Activated naive CD4-positive, alpha-beta T cell treated with anti-CD3 and anti-CD28 coated beads for 36 hours (primary cell): Measurements from ENCODE around the gene GLRX3. TPM values are rescaled to one million over a fixed set of nuclear protein-coding genes. Genes with fewer than 3 reads are reported as not detected.
"Not testable (repeated sequence)": the region's sequence is repeated elsewhere in the genome, so short reads cannot be mapped to it uniquely, and the experiment has no call there.

Experiments
- CTCF ChIA-PET: fragments of 350-600 bp; sonication (Branson Sonifier 250); formaldehyde crosslinking; loops from one replicate; lab custom pipeline; 2021; ENCODE audit warnings: antibody characterized with exemption; lab: Charles Lee
- DNase-seq: peaks from one replicate; pipeline ENCODE4 v3.0.0-alpha.2; 2020
- H3K27ac Mint-ChIP-seq: one replicate; pipeline ENCODE4 v1.8.0; 2021; ENCODE audit warnings: mild to moderate bottlenecking, mixed read lengths
- H3K27me3 Mint-ChIP-seq: one replicate; pipeline ENCODE4 v1.8.0; 2021; ENCODE audit warnings: low read depth, mixed read lengths
- H3K36me3 Mint-ChIP-seq: one replicate; pipeline ENCODE4 v1.8.0; 2021; ENCODE audit warnings: low read depth, mixed read lengths
- H3K4me1 Mint-ChIP-seq: one replicate; pipeline ENCODE4 v1.8.0; 2021; ENCODE audit warnings: low read depth, mixed read lengths
- H3K4me3 Mint-ChIP-seq: one replicate; pipeline ENCODE4 v1.8.0; 2021; ENCODE audit warnings: mild to moderate bottlenecking, moderate library complexity, mixed read lengths
- H3K9me3 Mint-ChIP-seq: one replicate; pipeline ENCODE4 v1.8.0; 2021; ENCODE audit warnings: mixed read lengths
- intact Hi-C: fragments of 100-400 bp; cut with micrococcal nuclease; formaldehyde crosslinking; loops from one replicate; pipeline ENCODE4 v1.15.1; 2023
- total RNA-seq, 2 experiments: library from RNA; stranded (reverse); gene quantifications; one replicate each; pipeline ENCODE4 v1.2.3, GENCODE V29; 2021

GLRX3 gene
- 10 to 100 TPM; 86.2 to 86.5 TPM for total RNA-seq

GRCh38 chr10:130136226-130137089 lies at the start of gene GLRX3:
GLRX3 (plus strand) TSS chr10:130136391; CDS start chr10:130136421, 30 bp downstream.
- CTCF ChIA-PET = interaction anchor here (1.7 to 3.3 kb wide), 2 partner anchors 9 to 26 kb away, joined by 7 to 21 read pairs; partner anchors contain the start of gene C10orf143
- intact Hi-C loops = loop anchor here (1.0 to 2.0 kb wide), 3 partner anchors 25 to 669 kb away; partner anchors contain the start of gene MGMT
- Mint-ChIP-seq H3K4me3 (peak within 1 kb of the TSS; percentile 91), H3K27me3 (peaks cover 6% of the 10 kb centered on the region), H3K9me3 (no peaks in the 10 kb centered on the region), H3K36me3 (peaks cover 4% of the 10 kb centered on the region), H3K27ac (peak within 1 kb of the TSS; percentile 75), H3K4me1 (peaks cover 48% of the 10 kb centered on the region)
- DNase-seq = peak; percentile 86

- CTCF ChIA-PET, H3K4me3 Mint-ChIP-seq, H3K27me3 Mint-ChIP-seq, H3K4me1 Mint-ChIP-seq, H3K27ac Mint-ChIP-seq, DNase-seq, intact Hi-C loops: not testable (repeated sequence)
- Mint-ChIP-seq H3K9me3 (peaks cover 14% of the 10 kb centered on the region), H3K36me3 (peaks cover 48% of the 10 kb centered on the region)
Measured at GRCh38 chr10:130090565-130090964, 45.6 kb upstream of the GLRX3 start.

- no peak overlapping the region for H3K4me3 Mint-ChIP-seq
- H3K27ac Mint-ChIP-seq = no peak overlapping the region
- intact Hi-C loops = no loop called here
- CTCF ChIA-PET = no interaction called here
- H3K4me1 Mint-ChIP-seq = no peaks in the 10 kb centered on the region
- no peaks in the 10 kb centered on the region for H3K27me3 Mint-ChIP-seq
- peaks cover 26% of the 10 kb centered on the region for H3K36me3 Mint-ChIP-seq
- DNase-seq = no peak
- peaks cover 4% of the 10 kb centered on the region for H3K9me3 Mint-ChIP-seq
Measured at GRCh38 chr10:130099344-130099743, 36.8 kb upstream of the GLRX3 start.

- Mint-ChIP-seq H3K9me3 (no peaks in the 10 kb centered on the region), H3K36me3 (peaks cover 8% of the 10 kb centered on the region), H3K4me1 (peaks cover 33% of the 10 kb centered on the region), H3K27me3 (no peaks in the 10 kb centered on the region), H3K27ac (no peak overlapping the region), H3K4me3 (no peak overlapping the region)
- CTCF ChIA-PET = no interaction called here
- intact Hi-C loops = no loop called here
- DNase-seq = no peak
Measured at GRCh38 chr10:130105724-130106123, 30.5 kb upstream of the GLRX3 start.

- H3K27me3 Mint-ChIP-seq, H3K36me3 Mint-ChIP-seq, intact Hi-C loops, H3K9me3 Mint-ChIP-seq: not testable (repeated sequence)
- H3K27ac Mint-ChIP-seq = peak overlapping the region; percentile 32
- CTCF ChIA-PET = interaction anchor here (1.4 to 2.0 kb wide), 3 partner anchors 20 to 137 kb away, joined by 3 to 14 read pairs (median 4); no protein-coding TSS in a partner anchor
- H3K4me3 Mint-ChIP-seq = peak overlapping the region; percentile 20
- peaks cover 43% of the 10 kb centered on the region for H3K4me1 Mint-ChIP-seq
- peak; percentile 22 for DNase-seq
Measured at GRCh38 chr10:130108146-130108545, 28.0 kb upstream of the GLRX3 start.

GRCh38 chr10:130108934-130109604 lies 27.1 kb upstream of the GLRX3 start:
- peak overlapping the region; percentile 36 for H3K27ac Mint-ChIP-seq
- DNase-seq = peak; percentile 39
- H3K4me3 Mint-ChIP-seq = peak overlapping the region; percentile 54
- CTCF ChIA-PET = interaction anchor here (0.9 to 2.9 kb wide), 8 partner anchors 11 to 138 kb away, joined by 3 to 21 read pairs (median 6); partner anchors contain the start of gene GLRX3
- intact Hi-C loops = no loop called here
- H3K36me3 Mint-ChIP-seq = peaks cover 8% of the 10 kb centered on the region
- H3K27me3 Mint-ChIP-seq = no peaks in the 10 kb centered on the region
- no peaks in the 10 kb centered on the region for H3K9me3 Mint-ChIP-seq
- H3K4me1 Mint-ChIP-seq = peaks cover 45% of the 10 kb centered on the region

GRCh38 chr10:130109796-130110245 lies 26.4 kb upstream of the GLRX3 start:
- CTCF ChIA-PET = interaction anchor here (0.6 to 2.9 kb wide), 13 partner anchors 12 to 1074 kb away, joined by 3 to 21 read pairs (median 4); partner anchors contain the start of gene GLRX3
- peaks cover 9% of the 10 kb centered on the region for H3K36me3 Mint-ChIP-seq
- H3K9me3 Mint-ChIP-seq = no peaks in the 10 kb centered on the region
- H3K4me3 Mint-ChIP-seq = peak overlapping the region; percentile 83
- peak; percentile 82 for DNase-seq
- peaks cover 45% of the 10 kb centered on the region for H3K4me1 Mint-ChIP-seq
- intact Hi-C loops = loop anchor here (2.0 kb wide), 4 partner anchors 69 to 1791 kb away; partner anchors contain the start of gene PPP2R2D
- no peaks in the 10 kb centered on the region for H3K27me3 Mint-ChIP-seq
- peak overlapping the region; percentile 99 for H3K27ac Mint-ChIP-seq

GRCh38 chr10:130110246-130111112 lies 25.7 kb upstream of the GLRX3 start, which contains the start of gene C10orf143:
C10orf143 (minus strand) TSS chr10:130110830; CDS start chr10:130110772, 58 bp downstream.
- peak; percentile 96 for DNase-seq
- Mint-ChIP-seq H3K9me3 (peaks cover 1% of the 10 kb centered on the region), H3K4me1 (peaks cover 45% of the 10 kb centered on the region), H3K27me3 (no peaks in the 10 kb centered on the region), H3K36me3 (peaks cover 11% of the 10 kb centered on the region), H3K4me3 (peak within 1 kb of the TSS; percentile 83), H3K27ac (peak within 1 kb of the TSS; percentile 99)
- CTCF ChIA-PET = interaction anchor here (0.6 to 2.9 kb wide), 15 partner anchors 11 to 1075 kb away, joined by 3 to 21 read pairs (median 4); partner anchors contain the start of gene GLRX3
- intact Hi-C loops = loop anchor here (1.0 to 2.0 kb wide), 8 partner anchors 17 to 1790 kb away; partner anchors contain the start of genes GLRX3, MGMT and PPP2R2D

- H3K36me3 Mint-ChIP-seq = peaks cover 12% of the 10 kb centered on the region
- peaks cover 41% of the 10 kb centered on the region for H3K4me1 Mint-ChIP-seq
- no peaks in the 10 kb centered on the region for H3K27me3 Mint-ChIP-seq
- intact Hi-C loops = loop anchor here (1.0 to 2.0 kb wide), 8 partner anchors 16 to 1790 kb away; partner anchors contain the start of genes GLRX3, MGMT and PPP2R2D
- H3K27ac Mint-ChIP-seq = peak overlapping the region; percentile 99
- peak; percentile 95 for DNase-seq
- peak overlapping the region; percentile 83 for H3K4me3 Mint-ChIP-seq
- CTCF ChIA-PET = interaction anchor here (0.8 to 2.9 kb wide), 5 partner anchors 16 to 644 kb away, joined by 3 to 21 read pairs (median 4); partner anchors contain the start of gene GLRX3
- H3K9me3 Mint-ChIP-seq = peaks cover 3% of the 10 kb centered on the region
Measured at GRCh38 chr10:130111113-130111851, 24.9 kb upstream of the GLRX3 start.

- peaks cover 35% of the 10 kb centered on the region for H3K4me1 Mint-ChIP-seq
- H3K36me3 Mint-ChIP-seq = peaks cover 13% of the 10 kb centered on the region
- CTCF ChIA-PET = interaction anchor here (1.1 to 2.9 kb wide), 3 partner anchors 16 to 28 kb away, joined by 3 to 21 read pairs (median 4); partner anchors contain the start of gene GLRX3
- peak overlapping the region; percentile 83 for H3K4me3 Mint-ChIP-seq
- intact Hi-C loops = loop anchor here (1.0 to 2.0 kb wide), 8 partner anchors 15 to 1789 kb away; partner anchors contain the start of genes GLRX3, MGMT and PPP2R2D
- H3K27me3 Mint-ChIP-seq = no peaks in the 10 kb centered on the region
- DNase-seq = peak; percentile 54
- H3K27ac Mint-ChIP-seq = peak overlapping the region; percentile 99
- peaks cover 4% of the 10 kb centered on the region for H3K9me3 Mint-ChIP-seq
Measured at GRCh38 chr10:130111852-130112180, 24.4 kb upstream of the GLRX3 start.
